Measurements from ENCODE around the gene RHOV.
A peak's percentile ranks its signal among the peaks of the same experiment; 100 is the strongest.

RHOV gene

GRCh38 chr15:40855706-40856234 is 18.3 kb downstream of the RHOV start:
- peaks cover 11% of the 10 kb centered on the region for H3K27me3 Mint-ChIP-seq
- H3K27ac Mint-ChIP-seq = no peak overlapping the region
- CTCF ChIA-PET = interaction anchor here (1.3 to 8.8 kb wide), 3 partner anchors 13 to 330 kb away, joined by 3 to 252 read pairs (median 70); partner anchors contain the start of genes SPINT1 and VPS18
- peaks cover 16% of the 10 kb centered on the region for H3K4me1 Mint-ChIP-seq
- DNase-seq = no peak
- no peak overlapping the region for H3K4me3 Mint-ChIP-seq
- H3K36me3 Mint-ChIP-seq = no peaks in the 10 kb centered on the region
- H3K9me3 Mint-ChIP-seq = no peaks in the 10 kb centered on the region

DNA sequence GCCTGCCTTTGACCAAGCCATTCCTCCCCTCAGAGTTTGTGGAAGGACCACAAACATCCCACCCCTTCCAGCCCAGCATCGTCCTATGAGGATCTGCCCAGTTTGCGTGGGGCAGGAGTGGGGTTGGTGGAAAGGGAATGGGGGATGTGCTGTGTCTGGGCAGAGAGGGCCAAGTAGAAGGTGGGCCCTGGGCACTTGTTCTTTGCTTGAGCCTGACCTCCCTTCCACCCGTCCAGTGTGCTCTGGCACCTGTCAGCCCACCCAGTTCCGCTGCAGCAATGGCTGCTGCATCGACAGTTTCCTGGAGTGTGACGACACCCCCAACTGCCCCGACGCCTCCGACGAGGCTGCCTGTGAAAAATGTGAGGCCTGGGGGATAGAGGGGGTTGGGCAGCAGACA is 19.9 kb downstream of the RHOV start:
- DNase-seq = no peak
- no peak overlapping the region for H3K27ac Mint-ChIP-seq
- H3K9me3 Mint-ChIP-seq = no peaks in the 10 kb centered on the region
- H3K4me3 Mint-ChIP-seq = no peak overlapping the region
- peaks cover 10% of the 10 kb centered on the region for H3K27me3 Mint-ChIP-seq
- CTCF ChIA-PET = interaction anchor here (1.6 kb wide), 1 partner anchor 40 kb away, joined by 4 read pairs; the partner anchor contains the start of gene VPS18
- H3K4me1 Mint-ChIP-seq = peaks cover 11% of the 10 kb centered on the region
- H3K36me3 Mint-ChIP-seq = no peaks in the 10 kb centered on the region

GRCh38 chr15:40853241-40853890 is 20.7 kb downstream of the RHOV start:
- H3K4me3 Mint-ChIP-seq = no peak overlapping the region
- H3K9me3 Mint-ChIP-seq = no peaks in the 10 kb centered on the region
- CTCF ChIA-PET = interaction anchor here (1.6 kb wide), 1 partner anchor 41 kb away, joined by 4 read pairs; the partner anchor contains the start of gene VPS18
- peaks cover 13% of the 10 kb centered on the region for H3K27me3 Mint-ChIP-seq
- H3K36me3 Mint-ChIP-seq = no peaks in the 10 kb centered on the region
- no peak for DNase-seq
- H3K4me1 Mint-ChIP-seq = peaks cover 7% of the 10 kb centered on the region
- no peak overlapping the region for H3K27ac Mint-ChIP-seq

GRCh38 chr15:40852529-40852928 is 21.5 kb downstream of the RHOV start:
- H3K27ac Mint-ChIP-seq = no peak overlapping the region
- CTCF ChIA-PET = interaction anchor here (1.6 kb wide), 1 partner anchor 42 kb away, joined by 4 read pairs; the partner anchor contains the start of gene VPS18
- no peak overlapping the region for H3K4me3 Mint-ChIP-seq
- DNase-seq = no peak
- H3K4me1 Mint-ChIP-seq = peaks cover 10% of the 10 kb centered on the region
- H3K27me3 Mint-ChIP-seq = peaks cover 16% of the 10 kb centered on the region
- no peaks in the 10 kb centered on the region for H3K36me3 Mint-ChIP-seq
- H3K9me3 Mint-ChIP-seq = no peaks in the 10 kb centered on the region

DNA sequence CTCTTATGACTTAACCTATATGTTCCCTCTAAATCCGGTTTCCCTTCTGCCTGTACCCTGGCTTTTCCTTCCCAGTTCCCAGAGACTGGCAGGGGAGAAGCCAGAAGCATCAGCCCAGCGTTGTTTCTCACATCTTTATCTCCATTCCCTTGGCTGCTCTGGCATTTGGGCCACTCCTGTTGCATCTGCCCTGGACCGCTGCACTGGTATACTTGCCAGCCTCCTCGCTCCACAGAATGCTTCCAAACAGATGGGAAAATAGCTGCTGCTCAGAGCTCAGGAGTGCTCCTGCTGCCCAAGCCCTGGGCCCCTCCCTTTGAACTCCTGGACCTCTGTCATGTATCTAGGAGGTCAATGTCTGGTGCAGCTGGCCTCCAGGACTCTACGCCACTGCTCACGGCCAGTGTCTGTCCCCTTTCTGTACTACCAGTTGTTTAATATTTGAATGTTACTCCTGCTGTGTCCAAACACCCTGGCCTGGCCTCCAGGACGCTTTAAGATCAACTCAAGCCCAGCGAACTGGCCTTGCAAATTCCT is 23.4 kb downstream of the RHOV start:
- peaks cover 23% of the 10 kb centered on the region for H3K4me1 Mint-ChIP-seq
- CTCF ChIA-PET = interaction anchor here (2.5 kb wide), 1 partner anchor 8 kb away, joined by 13 read pairs; no protein-coding TSS in a partner anchor
- no peaks in the 10 kb centered on the region for H3K36me3 Mint-ChIP-seq
- H3K27ac Mint-ChIP-seq = peak overlapping the region; percentile 6
- DNase-seq = no peak
- H3K4me3 Mint-ChIP-seq = no peak overlapping the region
- H3K27me3 Mint-ChIP-seq = peaks cover 30% of the 10 kb centered on the region
- H3K9me3 Mint-ChIP-seq = no peaks in the 10 kb centered on the region

DNA sequence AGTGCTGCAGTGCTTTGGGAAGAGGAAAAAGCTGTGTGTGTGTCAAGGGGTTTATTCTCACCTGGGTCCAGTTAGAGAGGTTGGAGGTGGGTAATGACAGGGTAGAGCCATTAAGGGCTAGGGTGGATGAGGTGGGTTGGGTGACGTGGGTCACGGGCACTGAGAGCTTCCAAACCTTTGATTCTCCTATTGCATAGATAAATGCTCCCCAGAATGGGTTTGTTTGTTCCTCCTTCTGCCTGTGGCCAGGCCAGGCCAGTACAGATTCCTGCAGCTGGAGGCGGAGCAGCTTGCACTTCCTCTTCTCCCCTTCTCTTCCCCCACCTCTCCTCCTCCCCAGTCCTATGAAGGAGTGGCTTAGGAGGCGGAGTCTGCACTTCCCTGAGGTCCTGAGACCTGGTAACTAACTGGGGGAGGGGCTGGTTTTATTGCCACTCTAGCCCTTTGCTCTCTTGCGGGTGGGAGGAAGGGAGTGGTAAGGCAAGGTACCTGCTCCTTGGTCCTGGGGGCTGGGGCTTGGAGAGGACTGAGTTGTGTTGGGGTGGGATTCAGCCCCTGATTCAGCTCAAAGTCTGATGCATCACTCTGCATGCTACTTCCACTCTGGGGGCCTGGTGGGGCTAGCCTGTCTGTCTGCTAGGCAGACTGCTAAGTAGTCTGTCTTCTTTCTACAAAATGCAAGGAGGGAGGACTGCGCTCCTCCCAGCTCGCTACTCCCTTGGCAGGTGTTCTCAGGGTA is 26.6 kb downstream of the RHOV start:
- Mint-ChIP-seq H3K4me1 (peaks cover 35% of the 10 kb centered on the region), H3K36me3 (no peaks in the 10 kb centered on the region), H3K9me3 (no peaks in the 10 kb centered on the region), H3K27ac (no peak overlapping the region), H3K4me3 (no peak overlapping the region), H3K27me3 (peaks cover 59% of the 10 kb centered on the region)
- peak; percentile 36 for DNase-seq
- CTCF ChIA-PET = interaction anchor here (0.5 to 11.3 kb wide), 6 partner anchors 11 to 535 kb away, joined by 3 to 70 read pairs (median 4); partner anchors contain the start of gene VPS18

DNA sequence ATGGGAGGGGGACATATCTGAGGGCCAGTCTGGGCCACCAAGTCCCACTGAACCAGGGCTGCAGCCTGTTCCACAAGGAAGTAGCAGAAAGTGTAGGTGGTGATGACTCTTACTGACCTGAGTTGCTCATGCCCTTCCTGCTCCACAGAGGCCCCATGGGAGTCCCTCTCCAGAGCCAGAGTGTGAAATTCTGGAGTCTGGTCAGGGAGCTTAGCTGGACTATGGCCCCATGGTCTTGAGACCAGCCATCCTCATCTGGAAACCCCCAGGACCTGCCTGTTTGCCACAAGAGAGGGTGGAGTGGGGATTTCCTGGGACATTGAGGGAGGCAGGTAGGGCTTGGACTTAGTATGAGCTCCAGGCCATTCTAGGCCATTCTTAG is 27.2 kb downstream of the RHOV start:
- DNase-seq = no peak
- H3K27me3 Mint-ChIP-seq = peaks cover 65% of the 10 kb centered on the region
- CTCF ChIA-PET = interaction anchor here (0.5 to 11.3 kb wide), 3 partner anchors 12 to 535 kb away, joined by 3 to 70 read pairs (median 4); no protein-coding TSS in a partner anchor
- no peak overlapping the region for H3K27ac Mint-ChIP-seq
- H3K9me3 Mint-ChIP-seq = no peaks in the 10 kb centered on the region
- H3K4me1 Mint-ChIP-seq = peaks cover 35% of the 10 kb centered on the region
- H3K4me3 Mint-ChIP-seq = no peak overlapping the region
- no peaks in the 10 kb centered on the region for H3K36me3 Mint-ChIP-seq

DNA sequence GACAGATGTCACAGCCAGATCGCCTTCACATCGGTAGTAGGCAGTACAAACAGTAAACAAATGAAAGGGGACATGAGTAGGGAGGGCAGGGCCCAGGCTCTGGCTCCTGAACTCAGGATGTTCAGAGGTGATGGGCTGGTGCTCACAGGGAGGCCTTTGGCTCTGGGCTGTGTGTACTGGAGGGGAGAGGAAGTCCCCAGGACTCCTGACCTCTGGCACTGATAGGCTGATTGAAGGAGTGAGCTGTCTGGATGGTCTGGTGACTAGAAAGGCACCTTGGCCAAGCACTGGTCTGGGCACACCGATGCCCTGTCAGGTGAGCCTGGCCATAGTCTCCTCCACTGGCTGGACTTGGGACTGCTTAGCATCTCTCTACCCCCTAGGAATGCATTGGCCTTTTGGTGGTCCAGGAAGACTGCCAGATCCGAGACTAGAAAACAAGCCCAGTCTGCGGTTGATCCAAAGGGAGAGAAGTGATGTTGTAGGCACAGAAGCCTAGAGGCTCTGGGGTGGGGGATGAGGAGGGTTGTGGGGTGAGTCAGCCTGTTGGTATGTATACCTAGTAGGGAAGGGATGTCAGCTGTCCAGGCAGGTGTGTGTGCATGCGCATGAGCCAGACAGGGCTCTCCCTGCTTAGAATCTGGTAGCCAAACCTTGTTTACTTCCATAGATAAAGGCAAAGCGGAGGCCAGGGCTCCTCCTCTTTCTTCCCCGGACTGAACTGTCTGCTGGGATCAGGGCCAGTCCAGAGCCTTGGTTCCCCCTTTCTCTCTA is 28.3 kb downstream of the RHOV start:
- CTCF ChIA-PET = interaction anchor here (1.5 to 11.3 kb wide), 2 partner anchors 13 to 48 kb away, joined by 4 to 70 read pairs; partner anchors contain the start of gene VPS18
- Mint-ChIP-seq H3K4me1 (peaks cover 35% of the 10 kb centered on the region), H3K4me3 (peak overlapping the region; percentile 46), H3K27ac (no peak overlapping the region), H3K27me3 (peaks cover 64% of the 10 kb centered on the region), H3K9me3 (no peaks in the 10 kb centered on the region), H3K36me3 (no peaks in the 10 kb centered on the region)
- no peak for DNase-seq

DNA sequence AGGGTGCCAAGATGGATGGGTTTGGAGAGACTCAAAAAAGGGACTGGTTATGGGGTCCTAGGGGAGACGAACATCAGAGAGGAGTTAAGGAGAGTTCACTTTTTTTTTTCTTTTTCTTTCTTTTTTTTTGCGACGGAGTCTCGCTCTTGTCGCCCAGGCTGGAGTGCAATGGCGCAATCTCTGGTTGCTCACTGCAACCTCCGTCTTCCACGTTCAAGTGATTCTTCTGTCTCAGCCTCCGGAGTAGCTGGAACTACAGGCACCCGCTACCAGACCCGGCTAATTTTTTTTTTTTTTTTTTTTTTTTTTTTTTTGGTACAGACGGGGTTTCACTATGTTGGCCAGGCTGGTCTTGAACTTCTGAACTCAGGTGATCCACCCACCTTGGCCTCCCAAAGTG is 29.0 kb downstream of the RHOV start:
- H3K4me1 Mint-ChIP-seq = peaks cover 35% of the 10 kb centered on the region
- H3K27ac Mint-ChIP-seq = no peak overlapping the region
- H3K27me3 Mint-ChIP-seq = peaks cover 63% of the 10 kb centered on the region
- H3K9me3 Mint-ChIP-seq = no peaks in the 10 kb centered on the region
- H3K36me3 Mint-ChIP-seq = no peaks in the 10 kb centered on the region
- CTCF ChIA-PET = interaction anchor here (0.7 to 11.3 kb wide), 4 partner anchors 13 to 1048 kb away, joined by 3 to 70 read pairs (median 4); partner anchors contain the start of gene VPS18
- peak overlapping the region; percentile 79 for H3K4me3 Mint-ChIP-seq
- DNase-seq = no peak

- Mint-ChIP-seq H3K27ac (no peak overlapping the region), H3K9me3 (no peaks in the 10 kb centered on the region)
Observed at GRCh38 chr15:40844696-40845030, 29.4 kb downstream of the RHOV start.

DNA sequence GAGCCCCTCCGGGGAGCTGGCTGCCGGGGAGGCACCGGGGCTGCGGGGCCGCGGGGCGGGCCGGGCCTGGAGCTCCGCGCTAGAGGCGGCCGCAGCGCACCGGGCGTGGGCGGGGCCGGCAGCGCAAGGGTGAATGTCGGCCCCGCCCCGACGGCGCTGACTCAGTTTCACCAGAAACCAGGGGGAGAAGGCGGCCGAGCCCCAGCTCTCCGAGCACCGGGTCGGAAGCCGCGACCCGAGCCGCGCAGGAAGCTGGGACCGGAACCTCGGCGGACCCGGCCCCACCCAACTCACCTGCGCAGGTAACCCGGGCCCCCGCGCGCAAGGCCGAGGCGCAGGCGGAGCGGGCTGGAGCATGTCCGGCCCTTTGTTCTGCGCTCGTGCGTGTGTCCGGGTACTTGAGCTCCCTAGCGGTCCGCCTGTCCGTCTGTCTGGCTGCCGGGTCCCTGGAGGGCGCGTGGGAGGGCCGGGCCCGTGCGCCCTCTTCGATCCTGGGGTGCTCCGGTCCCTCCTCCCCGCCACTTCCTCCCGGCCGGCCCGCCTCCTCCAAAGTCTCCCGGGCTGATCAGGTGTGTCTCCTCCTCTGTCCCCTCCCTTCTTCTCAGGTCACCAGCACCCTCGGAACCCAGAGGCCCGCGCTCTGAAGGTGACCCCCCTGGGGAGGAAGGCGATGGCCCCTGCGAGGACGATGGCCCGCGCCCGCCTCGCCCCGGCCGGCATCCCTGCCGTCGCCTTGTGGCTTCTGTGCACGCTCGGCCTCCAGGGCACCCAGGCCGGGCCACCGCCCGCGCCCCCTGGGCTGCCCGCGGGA is 29.9 kb downstream of the RHOV start, which contains the start of gene SPINT1:
TSS of gene SPINT1 (plus strand) at position 164 of the 811 bp plus-strand sequence. CDS start at position 671, 507 bp downstream.
- H3K9me3 Mint-ChIP-seq = no peaks in the 10 kb centered on the region
- H3K36me3 Mint-ChIP-seq = no peaks in the 10 kb centered on the region
- peaks cover 35% of the 10 kb centered on the region for H3K4me1 Mint-ChIP-seq
- DNase-seq = peak; percentile 62
- peak within 1 kb of the TSS; percentile 79 for H3K4me3 Mint-ChIP-seq
- H3K27me3 Mint-ChIP-seq = peaks cover 70% of the 10 kb centered on the region
- no peak within 1 kb of the TSS for H3K27ac Mint-ChIP-seq
- CTCF ChIA-PET = interaction anchor here (1.1 to 11.3 kb wide), 4 partner anchors 14 to 51 kb away, joined by 3 to 70 read pairs (median 4); partner anchors contain the start of gene VPS18

More at GRCh38 chr15:40844696-40845030, 29.4 kb downstream of the RHOV start:
- peak overlapping the region; percentile 79 for H3K4me3 Mint-ChIP-seq
- CTCF ChIA-PET = interaction anchor here (0.7 to 11.3 kb wide), 4 partner anchors 14 to 1049 kb away, joined by 3 to 70 read pairs (median 4); partner anchors contain the start of gene VPS18
- H3K36me3 Mint-ChIP-seq = no peaks in the 10 kb centered on the region
- peak; percentile 65 for DNase-seq
- H3K4me1 Mint-ChIP-seq = peaks cover 35% of the 10 kb centered on the region
- H3K27me3 Mint-ChIP-seq = peaks cover 65% of the 10 kb centered on the region

DNA sequence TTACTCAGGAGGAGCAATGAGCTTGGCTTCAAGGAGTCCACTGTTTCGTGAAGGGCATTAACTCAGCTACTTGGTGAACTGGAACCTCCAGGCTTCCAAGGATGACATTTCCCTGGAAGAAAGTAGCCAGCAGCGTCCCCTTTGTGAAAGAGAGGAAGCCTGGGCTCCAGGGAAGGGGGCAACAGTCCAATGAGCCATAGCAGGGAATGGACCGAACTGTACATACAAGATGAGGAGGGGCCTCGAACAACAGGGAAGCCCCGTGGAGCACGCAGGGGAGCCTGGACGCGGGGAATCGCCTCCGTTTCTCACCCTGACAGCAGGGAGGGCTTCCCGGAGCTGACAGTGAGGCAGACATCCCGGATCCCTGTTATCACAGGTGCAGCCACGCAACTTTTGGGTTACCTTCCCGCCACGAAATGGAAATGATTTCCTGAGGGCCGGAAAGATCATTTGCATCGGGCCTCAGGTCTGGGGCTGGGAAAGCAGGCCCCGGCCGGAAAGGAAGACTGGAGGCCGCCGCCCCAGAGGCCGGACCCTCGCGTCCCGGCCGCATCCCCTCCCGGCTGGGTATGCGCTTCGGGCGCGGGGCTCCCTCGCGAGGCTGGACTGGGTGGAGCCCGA is 30.7 kb downstream of the RHOV start:
- Mint-ChIP-seq H3K27me3 (peaks cover 67% of the 10 kb centered on the region), H3K27ac (no peak overlapping the region), H3K4me1 (peaks cover 35% of the 10 kb centered on the region), H3K36me3 (no peaks in the 10 kb centered on the region), H3K4me3 (peak overlapping the region; percentile 69), H3K9me3 (no peaks in the 10 kb centered on the region)
- no peak for DNase-seq
- CTCF ChIA-PET = interaction anchor here (1.7 to 11.3 kb wide), 2 partner anchors 15 to 51 kb away, joined by 4 to 70 read pairs; partner anchors contain the start of gene VPS18

Measured in activated naive CD4-positive, alpha-beta T cell treated with anti-CD3 and anti-CD28 coated beads, Interleukin-2, amount 10 ng/mL, durations not matched to agents 7 days and 5 days (primary cell).